Chondrocyte (in vitro differentiated cells): ENCODE data around the gene ITPR3. TPM values are rescaled to one million over a fixed set of nuclear protein-coding genes. Genes with fewer than 3 reads are reported as not detected.

ENCODE experiments used
- DNase-seq: peaks from one replicate; pipeline ENCODE4 v3.0.0; 2021; ENCODE audit warnings: mixed read lengths, low spot score
- H3K27ac Mint-ChIP-seq: one replicate; pipeline ENCODE4 v1.8.0; 2021; ENCODE audit warnings: mild to moderate bottlenecking, moderate library complexity, mixed read lengths; ENCODE audit not compliant: unreplicated experiment
- H3K27me3 Mint-ChIP-seq: 2 replicates; pipeline ENCODE4 v1.8.0; 2021; ENCODE audit warnings: low read depth, mixed read lengths
- H3K36me3 Mint-ChIP-seq: 2 replicates; pipeline ENCODE4 v1.8.0; 2021; ENCODE audit warnings: low read depth, mixed read lengths
- H3K4me1 Mint-ChIP-seq: 2 replicates; pipeline ENCODE4 v1.8.0; 2021; ENCODE audit warnings: low read depth, mild to moderate bottlenecking, mixed read lengths
- H3K4me3 Mint-ChIP-seq: one replicate; pipeline ENCODE4 v1.8.0; 2021; ENCODE audit warnings: mild to moderate bottlenecking, moderate library complexity, mixed read lengths; ENCODE audit not compliant: unreplicated experiment
- H3K9me3 Mint-ChIP-seq: 2 replicates; pipeline ENCODE4 v1.8.0; 2021; ENCODE audit warnings: low read depth, mixed read lengths
- total RNA-seq: library from RNA; stranded (reverse); gene quantifications from 3 replicates; pipeline ENCODE4 v1.2.1, GENCODE V29; 2021
- TF ChIP-seq, protein P1 (sequence below): fragments of 200-600 bp; sonication (generic); IDR thresholded peaks from 2 replicates; pipeline ENCODE4 v1.5.0; 2021; ENCODE audit warnings: antibody characterized with exemption, mild to moderate bottlenecking, moderate library complexity

The ITPR3 gene
- total RNA-seq, 1 donor from 2014 or later: 10.0 TPM

DNA sequence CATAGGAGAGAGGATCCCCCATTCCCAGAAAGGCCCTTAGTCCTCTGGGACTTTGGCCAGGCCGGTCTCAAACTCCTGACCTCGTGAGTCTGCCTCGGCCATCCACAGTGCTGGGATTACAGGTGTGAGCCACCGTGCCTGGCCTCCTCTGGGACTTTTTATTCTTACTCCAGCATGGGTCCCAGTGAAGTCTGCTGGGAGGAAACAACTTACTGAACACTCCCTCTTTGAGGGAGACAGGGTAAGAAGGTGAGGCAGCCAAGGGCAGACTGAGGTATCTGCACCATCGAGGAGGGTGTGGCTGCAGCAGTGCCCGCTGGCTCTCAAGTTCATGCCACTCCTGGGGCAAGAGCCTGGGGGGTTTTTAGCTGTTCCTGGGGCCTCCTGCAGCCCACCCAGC, 43.4 kb upstream of the ITPR3 start:
- Mint-ChIP-seq H3K36me3 (peaks cover 9% of the 10 kb centered on the region), H3K9me3 (no peaks in the 10 kb centered on the region), H3K4me3 (no peak overlapping the region), H3K27ac (no peak overlapping the region), H3K27me3 (no peaks in the 10 kb centered on the region), H3K4me1 (peaks cover 20% of the 10 kb centered on the region)
- no peak for DNase-seq
- TF ChIP-seq, protein P1, sequence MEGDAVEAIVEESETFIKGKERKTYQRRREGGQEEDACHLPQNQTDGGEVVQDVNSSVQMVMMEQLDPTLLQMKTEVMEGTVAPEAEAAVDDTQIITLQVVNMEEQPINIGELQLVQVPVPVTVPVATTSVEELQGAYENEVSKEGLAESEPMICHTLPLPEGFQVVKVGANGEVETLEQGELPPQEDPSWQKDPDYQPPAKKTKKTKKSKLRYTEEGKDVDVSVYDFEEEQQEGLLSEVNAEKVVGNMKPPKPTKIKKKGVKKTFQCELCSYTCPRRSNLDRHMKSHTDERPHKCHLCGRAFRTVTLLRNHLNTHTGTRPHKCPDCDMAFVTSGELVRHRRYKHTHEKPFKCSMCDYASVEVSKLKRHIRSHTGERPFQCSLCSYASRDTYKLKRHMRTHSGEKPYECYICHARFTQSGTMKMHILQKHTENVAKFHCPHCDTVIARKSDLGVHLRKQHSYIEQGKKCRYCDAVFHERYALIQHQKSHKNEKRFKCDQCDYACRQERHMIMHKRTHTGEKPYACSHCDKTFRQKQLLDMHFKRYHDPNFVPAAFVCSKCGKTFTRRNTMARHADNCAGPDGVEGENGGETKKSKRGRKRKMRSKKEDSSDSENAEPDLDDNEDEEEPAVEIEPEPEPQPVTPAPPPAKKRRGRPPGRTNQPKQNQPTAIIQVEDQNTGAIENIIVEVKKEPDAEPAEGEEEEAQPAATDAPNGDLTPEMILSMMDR: no peak

- H3K36me3 Mint-ChIP-seq: peaks cover 9% of the 10 kb centered on the region
- H3K9me3 Mint-ChIP-seq: no peaks in the 10 kb centered on the region
- DNase-seq: no peak
- TF ChIP-seq, protein P1: no peak
- peaks cover 20% of the 10 kb centered on the region for H3K4me1 Mint-ChIP-seq
- peak overlapping the region; percentile 82 for H3K4me3 Mint-ChIP-seq
- H3K27me3 Mint-ChIP-seq: no peaks in the 10 kb centered on the region
- H3K27ac Mint-ChIP-seq: peak overlapping the region; percentile 45
Measured at GRCh38 chr6:33578164-33578563, 43.0 kb upstream of the ITPR3 start.

DNA sequence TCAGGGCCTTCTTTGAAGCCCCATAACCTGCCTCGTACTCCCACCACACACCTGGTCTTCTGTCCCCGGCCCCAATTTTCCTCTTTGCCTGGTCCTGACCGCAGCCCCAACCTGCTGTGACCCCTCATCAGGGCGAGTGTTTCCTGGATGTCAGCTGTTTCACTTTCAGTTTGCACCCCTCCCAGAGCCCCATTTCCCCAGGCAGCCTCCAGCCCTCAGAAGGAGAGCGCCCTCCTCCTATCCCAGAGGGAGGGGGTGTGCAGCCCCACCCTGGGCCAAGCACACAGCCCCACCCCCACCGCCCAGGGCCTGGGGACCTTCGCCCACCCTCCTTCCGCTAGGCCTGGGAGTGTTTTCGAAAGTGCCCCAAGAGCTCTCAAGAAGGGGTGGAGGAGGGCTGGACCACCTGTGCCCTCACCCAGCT, 42.5 kb upstream of the ITPR3 start:
- H3K27ac Mint-ChIP-seq: no peak overlapping the region
- H3K4me1 Mint-ChIP-seq: peaks cover 20% of the 10 kb centered on the region
- H3K36me3 Mint-ChIP-seq: peaks cover 9% of the 10 kb centered on the region
- H3K9me3 Mint-ChIP-seq: no peaks in the 10 kb centered on the region
- H3K27me3 Mint-ChIP-seq: no peaks in the 10 kb centered on the region
- H3K4me3 Mint-ChIP-seq: peak overlapping the region; percentile 82
- TF ChIP-seq, protein P1: no peak
- DNase-seq: no peak

- H3K27ac Mint-ChIP-seq: peak within 1 kb of the TSS; percentile 58
- no peaks in the 10 kb centered on the region for H3K27me3 Mint-ChIP-seq
Measured at GRCh38 chr6:33579828-33580714, 41.1 kb upstream of the ITPR3 start, which contains the start of gene BAK1. TSS of gene BAK1 (minus strand) at chr6:33580276. CDS start at chr6:33577604, 2,672 bp downstream.

DNA sequence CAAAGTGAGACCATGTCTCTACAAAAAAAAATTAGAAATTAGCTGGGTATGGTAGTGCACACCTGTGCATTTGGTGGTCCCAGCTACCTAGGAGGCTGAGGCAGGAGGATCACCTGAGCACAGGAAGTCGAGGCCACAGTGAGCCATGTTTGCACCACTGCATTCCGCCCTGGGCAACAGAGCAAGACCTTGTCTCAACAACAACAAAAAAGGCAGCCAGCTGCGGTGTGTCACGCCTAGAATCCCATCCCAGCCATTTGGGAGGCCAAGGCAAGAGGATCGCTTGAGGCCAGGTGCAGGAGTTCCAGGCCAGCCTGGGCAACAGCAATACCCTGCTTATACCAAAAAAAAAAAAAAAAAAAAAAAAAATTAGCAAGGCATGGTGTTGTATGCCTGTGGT, 39.9 kb upstream of the ITPR3 start:
- DNase-seq: no peak
- Mint-ChIP-seq H3K27ac (no peak overlapping the region), H3K4me3 (no peak overlapping the region), H3K36me3 (peaks cover 2% of the 10 kb centered on the region), H3K4me1 (peaks cover 25% of the 10 kb centered on the region), H3K9me3 (no peaks in the 10 kb centered on the region), H3K27me3 (no peaks in the 10 kb centered on the region)
- TF ChIP-seq, protein P1: no peak

More at GRCh38 chr6:33579828-33580714, 41.1 kb upstream of the ITPR3 start, which contains the start of gene BAK1:
- Mint-ChIP-seq H3K36me3 (peaks cover 4% of the 10 kb centered on the region), H3K9me3 (no peaks in the 10 kb centered on the region), H3K4me3 (peak within 1 kb of the TSS; percentile 82), H3K4me1 (peaks cover 20% of the 10 kb centered on the region)
- DNase-seq: no peak
- TF ChIP-seq, protein P1: peak; percentile 80
